Heart right ventricle (tissue), 16 donors: ENCODE measurements around the gene CRYBB1. TPM values are rescaled to one million over a fixed set of nuclear protein-coding genes. Genes with fewer than 3 reads are reported as not detected.
A peak's percentile ranks its signal among the peaks of the same experiment; 100 is the strongest.

Experiments used
- ATAC-seq, 8 donors: fragments of 200-7000 bp; cut with Tn5 transposase; one replicate each; pipeline ENCODE4 v1.9.1; 2020; ENCODE audit warnings: mild to moderate bottlenecking in 8 of 8, moderate library complexity in 8 of 8, moderate number of reproducible peaks in 1 of 8
- DNase-seq, 2 donors: peaks; one replicate each; pipeline ENCODE4 v3.0.0-alpha.2; 2020
- H3K27ac ChIP-seq, 10 donors: fragments of 200-600 bp; sonication (generic) in 2 of 10; one replicate each; pipeline versions ENCODE4 v1.5.0 to v1.8.0; 2020 to 2022; ENCODE audit warnings: mild to moderate bottlenecking in 3 of 10
- H3K27me3 ChIP-seq, 7 donors: fragments of 200-600 bp; one replicate each; pipeline ENCODE4 v1.8.0; 2021 to 2022; ENCODE audit warnings: mild to moderate bottlenecking in 2 of 7
- H3K36me3 ChIP-seq, 9 donors: fragments of 200-600 bp; sonication (generic) in 1 of 9; one replicate each; pipeline versions ENCODE4 v1.5.0 to v1.8.0; 2020 to 2022; ENCODE audit warnings: mild to moderate bottlenecking in 2 of 9
- H3K4me1 ChIP-seq, 9 donors: fragments of 200-600 bp; sonication (generic) in 1 of 9; one replicate each; pipeline versions ENCODE4 v1.5.0 to v1.8.0; 2020 to 2022; ENCODE audit warnings: mild to moderate bottlenecking in 4 of 9
- H3K4me3 ChIP-seq, 10 donors: fragments of 200-600 bp; sonication (generic) in 2 of 10; one replicate each; pipeline versions ENCODE4 v1.5.0 to v1.8.0; 2020 to 2022; ENCODE audit warnings: mild to moderate bottlenecking in 7 of 10, moderate library complexity in 2 of 10
- H3K9me3 ChIP-seq, 11 donors: fragments of 200-600 bp in 10 of 11; sonication (generic) in 2 of 11; one replicate each; pipeline versions ENCODE4 v1.5.0 to v1.8.0; 2013 to 2022; ENCODE audit warnings: mild to moderate bottlenecking in 2 of 11, control low read depth in 1 of 11, moderate library complexity in 1 of 11
- CTCF ChIP-seq, 9 donors: fragments of 200-600 bp; sonication (generic) in 2 of 9; IDR thresholded peaks; one replicate each; pipeline versions ENCODE4 v1.5.0 to v1.8.0; 2021 to 2022; ENCODE audit warnings: antibody characterized with exemption in 9 of 9, mild to moderate bottlenecking in 5 of 9, moderate library complexity in 1 of 9
- WGBS, 2 donors: extraction: QIAGEN DNeasy Blood & Tissue Kit; methylation state at CpG; one replicate each; pipeline ENCODE4 v1.1.7; 2013; ENCODE audit warnings: inconsistent platforms in 1 of 2; 5-methylcytosine and 5-hydroxymethylcytosine counted together
- intact Hi-C, 10 donors: fragments of 100-400 bp; cut with DNase I; formaldehyde crosslinking; loops; one replicate each; pipeline versions ENCODE4 v1.11.1 to v1.14.2; 2022
- polyA plus RNA-seq, 2 donors: library from polyadenylated mRNA; stranded (reverse); fragments of 200-250 nt; gene quantifications; one replicate each; pipeline ENCODE4 v1.2.3, GENCODE V29; 2013
- total RNA-seq, 10 donors: library from RNA; stranded (reverse); fragmentation: NEBNext Ultra II Directional in 3 of 10; extraction: Animal tissue kit (Norgen Biotek cat#: 25700) in 3 of 10; gene quantifications; one replicate each; pipeline versions ENCODE4 v1.2.1 to v1.2.4, GENCODE V29; 2021 to 2023
- donor health status: Arrhythmogenic right ventricular cardiomyopathy.
- donor health status: ischemic (EF 13 %, LVEDD 7.1; RV severe dilation, severe dysfunction).
- donor health status: healthy with polysubstance abuse.
- donor health status: DM: no; HTN: yes; CAD: no.
- donor health status: DM: no; HTN: no; CAD: no.
- donor health status: ischemic (EF 25% LVEDD 6.9; RV normal size, moderate dysfunction).
- donor health status: ischemic (EF 25% LVEDD 5.7; RV mildly dilated, moderate dysfunction).
- donor health status: healthy.
- donor health status: DM: yes; HTN: yes; CAD: no.
- donor health status: Ischemic cardiomyopathy.
- donor health status: ischemic (EF 35%, LVEDD 5.7; RV mildly dilated, moderate dysfunction).
- donor health status: nonischemic (EF 11% LVEDD 7.7; RV severe dilation, severe dysfunction).
- donor health status: DM: yes; HTN: yes; CAD: no.
- donor health status: PGD.
- donor health status: ischemic (EF 29% LVEDD 5.4; RV normal size, mild dysfunction).
- donor health status: nonischemic (EF 23%, LVEDD 6.1; RV moderate dilation, normal function).

Gene CRYBB1
- total and polyA plus RNA-seq, 12 donors: 0.24 to 2.5 (median 0.56) TPM; not detected in 3

GRCh38 chr22:26597480-26597879, 20.3 kb downstream of the CRYBB1 start:
- WGBS, 2 donors: 82 to 85% methylated on average over 4 of the region's 4 CpGs
- ATAC-seq (no peak), DNase-seq (no peak)
- Histone ChIP-seq H3K9me3 (no peaks in the 10 kb centered on the region), H3K27me3 (no peaks in the 10 kb centered on the region), H3K36me3 (no peaks in the 10 kb centered on the region), H3K4me1 (peaks cover 0 to 18% (median 0%) of the 10 kb centered on the region in 9 donors), H3K27ac (no peak overlapping the region), H3K4me3 (no peak overlapping the region)
- no peak for TF ChIP-seq CTCF (IDR thresholded peaks at IDR 0.05)
- intact Hi-C loops: no loop called here

- H3K27me3 ChIP-seq: no peaks in the 10 kb centered on the region
- DNase-seq (no peak), ATAC-seq (no peak)
- no peak for TF ChIP-seq CTCF (IDR thresholded peaks at IDR 0.05)
- H3K27ac ChIP-seq: no peak overlapping the region
- peaks cover 0 to 23% (median 0%) of the 10 kb centered on the region in 9 donors for H3K4me1 ChIP-seq
- WGBS, 2 donors: 74 to 83% methylated on average over 4 of the region's 4 CpGs
- no peaks in the 10 kb centered on the region for H3K9me3 ChIP-seq
- no peaks in the 10 kb centered on the region for H3K36me3 ChIP-seq
- H3K4me3 ChIP-seq: no peak overlapping the region
- intact Hi-C loops: no loop called here
These were observed 20.8 kb downstream of the CRYBB1 start for GRCh38 chr22:26597026-26597425.

GRCh38 chr22:26593763-26594162, 24.1 kb downstream of the CRYBB1 start:
- TF ChIP-seq CTCF (IDR thresholded peaks at IDR 0.05): no peak
- intact Hi-C loops: loop anchor here in 3 of 10 donors (5.0 kb wide), 3 partner anchors 34 to 111 kb away; partner anchors contain the start of genes HPS4 (in 1 of the 3), SRRD (in 1 of the 3) and TFIP11 (in 1 of the 3)

GRCh38 chr22:26592421-26592891, 25.4 kb downstream of the CRYBB1 start:
- no peak for TF ChIP-seq CTCF (IDR thresholded peaks at IDR 0.05)
- no peak overlapping the region for H3K4me3 ChIP-seq
- no peak for DNase-seq
- H3K9me3 ChIP-seq: peaks cover 0 to 5% (median 0%) of the 10 kb centered on the region in 11 donors
- peak overlapping the region in 1 of 10 donors; percentile 45 for H3K27ac ChIP-seq
- peaks cover 0 to 55% (median 18%) of the 10 kb centered on the region in 9 donors for H3K4me1 ChIP-seq
- no peaks in the 10 kb centered on the region for H3K36me3 ChIP-seq
- no peaks in the 10 kb centered on the region for H3K27me3 ChIP-seq
- no peak for ATAC-seq
- WGBS, 2 donors: 77 to 85% methylated on average over 4 of the region's 4 CpGs
- intact Hi-C loops: loop anchor here in 3 of 10 donors (5.0 kb wide), 3 partner anchors 35 to 110 kb away; partner anchors contain the start of genes HPS4 (in 1 of the 3), SRRD (in 1 of the 3) and TFIP11 (in 1 of the 3)

More at GRCh38 chr22:26593763-26594162, 24.1 kb downstream of the CRYBB1 start:
- no peaks in the 10 kb centered on the region for H3K36me3 ChIP-seq
- no peak overlapping the region for H3K27ac ChIP-seq
- H3K9me3 ChIP-seq: no peaks in the 10 kb centered on the region
- H3K27me3 ChIP-seq: no peaks in the 10 kb centered on the region
- no peak overlapping the region for H3K4me3 ChIP-seq
- no peak for ATAC-seq
- WGBS, 2 donors: 36 to 48% methylated on average over 1 of the region's 1 CpG
- peaks cover 0 to 42% (median 11%) of the 10 kb centered on the region in 9 donors for H3K4me1 ChIP-seq
- no peak for DNase-seq
